MCF 10A (cell line): Measurements from ENCODE around the gene PSMA8. TPM values are rescaled to one million over a fixed set of nuclear protein-coding genes. Genes with fewer than 3 reads are reported as not detected.
"Not testable (repeated sequence)": the region's sequence is repeated elsewhere in the genome, so short reads cannot be mapped to it uniquely, and the experiment has no call there.

Source experiments
- BruUV-seq: library from RNA; stranded (reverse); fragments of 400-500 nt; replicated peaks from 2 replicates; lab custom pipeline; 2021; lab: Mats Ljungman, UMichigan
- CTCF ChIA-PET: fragments of 300-600 bp; sonication (Branson Sonifier 250); formaldehyde crosslinking; extraction: SDS; loops from one replicate; lab custom pipeline; 2021; ENCODE audit warnings: antibody characterized with exemption, inconsistent platforms; lab: Yijun Ruan, JAX
- POLR2A ChIA-PET: fragments of 300-600, 350-650 bp; sonication (Branson Sonifier 250); formaldehyde crosslinking; extraction: SDS; loops from one replicate; lab custom pipeline; 2020; ENCODE audit warnings: antibody characterized with exemption, inconsistent platforms; lab: Yijun Ruan, JAX
- DNase-seq: peaks from one replicate; pipeline ENCODE4 v3.0.0-alpha.2; 2018; ENCODE audit not compliant: unreplicated experiment
- H3K27ac Mint-ChIP-seq: one replicate; pipeline ENCODE4 v1.8.0; 2022; ENCODE audit warnings: mild to moderate bottlenecking, low read depth, mixed read lengths; ENCODE audit not compliant: unreplicated experiment
- H3K27me3 Mint-ChIP-seq: one replicate; pipeline ENCODE4 v1.8.0; 2022; ENCODE audit warnings: mixed read lengths; ENCODE audit not compliant: insufficient read depth, unreplicated experiment
- H3K36me3 Mint-ChIP-seq: one replicate; pipeline ENCODE4 v1.8.0; 2022; ENCODE audit warnings: mild to moderate bottlenecking, moderate library complexity, mixed read lengths; ENCODE audit not compliant: insufficient read depth, unreplicated experiment
- H3K4me1 Mint-ChIP-seq: one replicate; pipeline ENCODE4 v1.8.0; 2022; ENCODE audit warnings: mixed read lengths; ENCODE audit not compliant: insufficient read depth, unreplicated experiment
- H3K4me3 Mint-ChIP-seq: one replicate; pipeline ENCODE4 v1.8.0; 2022; ENCODE audit warnings: mild to moderate bottlenecking, moderate library complexity, mixed read lengths; ENCODE audit not compliant: unreplicated experiment
- H3K9me3 Mint-ChIP-seq: one replicate; pipeline ENCODE4 v1.8.0; 2022; ENCODE audit warnings: mixed read lengths; ENCODE audit not compliant: unreplicated experiment
- CTCF ChIP-seq: fragments of 200-600 bp; IDR thresholded peaks from one replicate; pipeline ENCODE4 v1.8.0; 2022; ENCODE audit warnings: antibody characterized with exemption, mild to moderate bottlenecking; ENCODE audit not compliant: unreplicated experiment
- intact Hi-C: fragments of 100-400 bp; cut with micrococcal nuclease; formaldehyde crosslinking; loops from 2 replicates; pipeline ENCODE4 v1.14.1; 2022
- total RNA-seq: library from RNA; stranded (reverse); gene quantifications from 2 replicates; pipeline ENCODE4 v1.2.3, GENCODE V29; 2022

Gene PSMA8
- total RNA-seq, 1 experiment from 2014 or later: not detected

- ChIA-PET CTCF (interaction anchor here (1.0 kb wide), 1 partner anchor 9 kb away, joined by 3 read pairs; no protein-coding TSS in a partner anchor), POLR2A (no interaction called here)
- Mint-ChIP-seq H3K27me3 (no peaks in the 10 kb centered on the region), H3K4me1 (no peaks in the 10 kb centered on the region), H3K9me3 (no peaks in the 10 kb centered on the region), H3K4me3 (no peak overlapping the region), H3K27ac (no peak overlapping the region), H3K36me3 (no peaks in the 10 kb centered on the region)
- no TSS peak for BruUV-seq
- DNase-seq: no peak
- no peak for TF ChIP-seq CTCF
- intact Hi-C loops: no loop called here
Measured at GRCh38 chr18:26164571-26164970, 30.9 kb downstream of the PSMA8 start.

DNA sequence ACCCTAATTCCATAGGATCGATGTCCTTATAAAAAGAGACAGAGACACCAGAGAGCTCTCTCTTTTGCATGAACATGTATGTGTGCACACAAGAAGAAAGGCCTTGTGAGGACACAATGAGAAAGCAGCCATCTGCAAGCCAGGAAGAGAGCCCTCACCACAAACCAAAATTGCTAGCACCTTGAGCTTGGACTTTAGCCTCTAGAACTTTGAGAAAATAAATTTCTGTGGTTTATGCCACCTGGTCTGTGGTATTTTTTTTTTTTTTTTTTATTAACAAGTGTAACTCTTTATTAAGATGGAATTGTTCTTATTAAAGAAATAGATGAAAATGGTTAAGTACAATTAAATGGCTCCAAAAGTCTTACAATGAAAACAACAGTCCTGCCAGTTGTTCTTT, 33.9 kb downstream of the PSMA8 start:
- not testable (repeated sequence) for H3K27me3 Mint-ChIP-seq, H3K9me3 Mint-ChIP-seq

DNA sequence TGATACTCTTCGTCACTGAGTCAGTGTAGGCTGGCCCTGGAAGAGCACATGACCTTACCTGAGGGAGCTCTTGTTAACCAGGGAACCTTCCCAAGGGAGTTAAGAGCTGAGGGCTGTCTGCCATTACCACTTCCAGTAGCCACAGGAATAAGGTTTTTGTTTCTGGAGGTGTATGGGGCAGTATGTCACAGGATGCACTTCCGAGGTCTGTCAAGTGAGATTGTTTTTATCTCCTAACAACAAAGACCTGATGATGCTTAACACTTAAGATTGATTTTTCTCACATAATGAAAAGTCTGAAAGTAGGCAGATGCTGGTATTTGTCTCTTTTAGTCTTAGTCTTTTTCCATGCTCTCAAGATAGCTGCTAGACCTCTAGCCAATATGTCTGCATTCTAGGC, 41.8 kb downstream of the PSMA8 start:
- intact Hi-C loops: no loop called here
- TF ChIP-seq CTCF: no peak
- H3K27ac Mint-ChIP-seq: no peak overlapping the region
- no TSS peak for BruUV-seq
- ChIA-PET POLR2A (no interaction called here), CTCF (interaction anchor here (0.6 to 0.9 kb wide), 2 partner anchors 17 to 37 kb away, joined by 3 read pairs; no protein-coding TSS in a partner anchor)
- no peak overlapping the region for H3K4me3 Mint-ChIP-seq
- H3K9me3 Mint-ChIP-seq: no peaks in the 10 kb centered on the region
- no peaks in the 10 kb centered on the region for H3K36me3 Mint-ChIP-seq
- H3K27me3 Mint-ChIP-seq: no peaks in the 10 kb centered on the region
- no peaks in the 10 kb centered on the region for H3K4me1 Mint-ChIP-seq
- no peak for DNase-seq

More for the DNA sequence above, 33.9 kb downstream of the PSMA8 start:
- POLR2A ChIA-PET, H3K4me3 Mint-ChIP-seq, H3K27ac Mint-ChIP-seq, H3K36me3 Mint-ChIP-seq, DNase-seq, BruUV-seq, H3K4me1 Mint-ChIP-seq, intact Hi-C loops, CTCF ChIA-PET: not testable (repeated sequence)

GRCh38 chr18:26176134-26176533, 42.5 kb downstream of the PSMA8 start:
- no peak overlapping the region for H3K4me3 Mint-ChIP-seq
- H3K27ac Mint-ChIP-seq: no peak overlapping the region
- BruUV-seq: no TSS peak
- ChIA-PET CTCF (interaction anchor here (0.6 kb wide), 1 partner anchor 37 kb away, joined by 3 read pairs; no protein-coding TSS in a partner anchor), POLR2A (no interaction called here)
- no peaks in the 10 kb centered on the region for H3K27me3 Mint-ChIP-seq
- no peak for TF ChIP-seq CTCF
- no peaks in the 10 kb centered on the region for H3K9me3 Mint-ChIP-seq
- DNase-seq: no peak
- intact Hi-C loops: no loop called here
- no peaks in the 10 kb centered on the region for H3K4me1 Mint-ChIP-seq
- H3K36me3 Mint-ChIP-seq: no peaks in the 10 kb centered on the region
